GM12878 (cell line): ENCODE data around the gene GAB1. TPM values are rescaled to one million over a fixed set of nuclear protein-coding genes. Genes with fewer than 3 reads are reported as not detected.
"Not testable (repeated sequence)": the region's sequence is repeated elsewhere in the genome, so short reads cannot be mapped to it uniquely, and the experiment has no call there.

Experiments used
- ATAC-seq: fragments of 200-7000 bp; cut with Tn5 transposase; 3 replicates; pipeline ENCODE4 v1.9.1; 2020; ENCODE audit warnings: mild to moderate bottlenecking, moderate library complexity
- BruUV-seq: library from RNA; stranded (reverse); fragments of 400-500 nt; replicated peaks from 2 replicates; lab custom pipeline; 2021; lab: Mats Ljungman, UMichigan
- CTCF ChIA-PET: fragments of 300-600 bp; sonication (Branson Sonifier 250); formaldehyde crosslinking; extraction: SDS; loops from one replicate; lab custom pipeline; 2021; ENCODE audit warnings: inconsistent platforms; lab: Yijun Ruan, JAX
- POLR2A ChIA-PET: fragments of 350-600 bp; formaldehyde crosslinking; extraction: SDS; loops from one replicate; lab custom pipeline; 2021; ENCODE audit warnings: inconsistent platforms; lab: Charles Lee
- RAD21 ChIA-PET: fragments of 300-600 bp; sonication (Branson Sonifier 250); formaldehyde crosslinking; loops from one replicate; lab custom pipeline; 2023; ENCODE audit warnings: antibody characterized with exemption; ENCODE audit not compliant: unreplicated experiment; lab: Charles Lee
- SMC1A ChIA-PET: fragments of 300-600 bp; sonication (Branson Sonifier 250); formaldehyde crosslinking; loops from one replicate; lab custom pipeline; 2023; ENCODE audit not compliant: unreplicated experiment, uncharacterized antibody; lab: Charles Lee
- DNase-seq: peaks from one replicate; pipeline ENCODE4 v3.0.0-alpha.2; 2011; ENCODE audit warnings: low read depth, low spot score
- FAIRE-seq: peaks from 3 replicates; lab custom pipeline; 2011; peaks lifted over from hg19 to GRCh38; lab: Jason Lieb, UNC
- H2AFZ ChIP-seq: 2 replicates; pipeline ENCODE4 v1.6.0; 2011; ENCODE audit warnings: low read depth, low read length, control low read depth; ENCODE audit not compliant: control insufficient read depth
- H3K27ac ChIP-seq: 2 replicates; pipeline ENCODE4 v1.5.1; 2011; ENCODE audit warnings: control low read depth; ENCODE audit not compliant: control insufficient read depth, insufficient read depth
- H3K27me3 ChIP-seq, 2 experiments: replicated peaks in 1 of 2; 2 replicates each; pipeline versions ENCODE4 v1.6.0 to v1.6.1; 2011; ENCODE audit warnings: low read length in 1 of 2; ENCODE audit not compliant: control insufficient read depth in 2 of 2, insufficient read depth in 2 of 2
- H3K36me3 ChIP-seq, 2 experiments: 2 replicates each; pipeline ENCODE4 v1.5.1; 2011; ENCODE audit warnings: low read length in 1 of 2; ENCODE audit not compliant: control insufficient read depth in 2 of 2, insufficient read depth in 2 of 2
- H3K4me1 ChIP-seq: 2 replicates; pipeline ENCODE4 v1.6.1; 2011; ENCODE audit warnings: mild to moderate bottlenecking, low read length, moderate library complexity, mixed read lengths; ENCODE audit not compliant: control insufficient read depth, insufficient read depth
- H3K4me2 ChIP-seq: 2 replicates; pipeline ENCODE4 v1.6.0; 2011; ENCODE audit warnings: control low read depth; ENCODE audit not compliant: control insufficient read depth, insufficient read depth
- H3K4me3 ChIP-seq: fragments of 200-600 bp; sonication (generic); 2 replicates; pipeline ENCODE4 v1.5.1; 2016
- H3K79me2 ChIP-seq: 2 replicates; pipeline ENCODE4 v1.6.0; 2011; ENCODE audit warnings: low read length; ENCODE audit not compliant: control insufficient read depth, insufficient read depth
- H3K9ac ChIP-seq: 2 replicates; pipeline ENCODE4 v1.8.0; 2011; ENCODE audit warnings: low read length, control low read depth, mixed read lengths; ENCODE audit not compliant: control insufficient read depth, insufficient read depth
- H3K9me3 ChIP-seq: replicated peaks from 3 replicates; pipeline ENCODE4 v1.5.1; 2011; ENCODE audit warnings: mild to moderate bottlenecking, low read length; ENCODE audit not compliant: control insufficient read depth, insufficient read depth
- H4K20me1 ChIP-seq: 2 replicates; pipeline ENCODE4 v1.6.0; 2011; ENCODE audit not compliant: control insufficient read depth, insufficient read depth
- BRCA1 ChIP-seq: IDR thresholded peaks from 2 replicates; pipeline ENCODE4 v1.6.1; 2011; ENCODE audit warnings: low read depth, low read length, improper control_type of control experiment
- CBFB ChIP-seq: IDR thresholded peaks from 2 replicates; pipeline ENCODE4 v1.6.1; 2016; ENCODE audit warnings: antibody characterized with exemption, low read depth
- ELK1 ChIP-seq: IDR thresholded peaks from 2 replicates; pipeline ENCODE4 v1.6.1; 2012; ENCODE audit warnings: low read depth, low read length, improper control_type of control experiment
- IRF3 ChIP-seq: fragments of 450-650 bp; IDR thresholded peaks from 2 replicates; pipeline ENCODE4 v1.6.1; 2014; ENCODE audit warnings: mild to moderate bottlenecking
- KAT2A ChIP-seq: conservative IDR thresholded peaks from 2 replicates; pipeline ENCODE4 v1.6.1; 2011; ENCODE audit warnings: low read depth, low read length; ENCODE audit not compliant: control insufficient read depth
- SPI1 ChIP-seq: IDR thresholded peaks from 2 replicates; pipeline ENCODE4 v1.6.1; 2011; ENCODE audit warnings: low read depth, mild to moderate bottlenecking, low read length, moderate library complexity, borderline replicate concordance; ENCODE audit not compliant: insufficient read depth
- WGBS: methylation state at CpG from one replicate; pipeline ENCODE4 v1.1.6; 2016; ENCODE audit warnings: low lambda C conversion rate; ENCODE audit not compliant: insufficient replicate concordance, insufficient coverage; ENCODE audit errors: missing lambda C conversion rate; 5-methylcytosine and 5-hydroxymethylcytosine counted together
- in situ Hi-C: fragments of 300-500 bp; cut with MboI; formaldehyde crosslinking; loops from 9 replicates; pipeline ENCODE4 v1.14.3; 2018; ENCODE audit warnings: mixed read lengths
- intact Hi-C: fragments of 100-400 bp; cut with micrococcal nuclease; formaldehyde crosslinking; loops from one replicate; pipeline ENCODE4 v1.14.2; 2022; ENCODE audit not compliant: unreplicated experiment
- polyA plus RNA-seq, 11 experiments: library from polyadenylated mRNA; depleted of rRNA in 4 of 11; unstranded in 6 of 11; stranded (reverse) in 5 of 11; fragments of >200 nt; fragmentation: Nextera tagmentation in 4 of 11; fragmentation: Illumina TruSeq in 1 of 11; extraction: Ambion mirVana in 4 of 11; extraction: Trizol in 1 of 11; gene quantifications; 1 replicate in 1 of 11; 2 replicates in 10 of 11; pipeline versions ENCODE4 v1.2.1 to v1.2.3, GENCODE V29; 2011 to 2016; ENCODE audit warnings: inconsistent platforms in 2 of 11, missing spikeins in 2 of 11, low read depth in 1 of 11
- total RNA-seq, 4 experiments: library from RNA; depleted of rRNA in 3 of 4; stranded (reverse); fragments of >200 nt in 3 of 4; fragmentation: Illumina TruSeq in 1 of 4; extraction: Trizol in 1 of 4; gene quantifications; 2 replicates each; pipeline versions ENCODE4 v1.2.1 to v1.2.3, GENCODE V29; 2013 to 2021

Gene GAB1
- total and polyA plus RNA-seq, 10 of the 15 experiments (the other 5 are each of a cell fraction or from before 2014, with no cell fraction given): 0.37 to 5.3 (median 3.2) TPM

GRCh38 chr4:143347484-143348111 lies 10.9 kb downstream of the GAB1 start (continued):
- TF ChIP-seq BRCA1: no peak
- TF ChIP-seq CBFB: no peak
- no peak for TF ChIP-seq SPI1
- TF ChIP-seq KAT2A: no peak
- TF ChIP-seq IRF3: no peak

GRCh38 chr4:143348233-143349077 lies 11.8 kb downstream of the GAB1 start:
- H3K27ac ChIP-seq: no peak overlapping the region
- FAIRE-seq (no peak), DNase-seq (no peak), ATAC-seq (no peak)
- no peak overlapping the region for H3K4me2 ChIP-seq
- H3K4me1 ChIP-seq: no peaks in the 10 kb centered on the region
- ChIA-PET POLR2A (no interaction called here), RAD21 (interaction anchor here (0.8 to 2.7 kb wide), 2 partner anchors 11 to 19 kb away, joined by 3 to 16 read pairs; partner anchors contain the start of gene GAB1), CTCF (interaction anchor here (1.2 to 2.5 kb wide), 4 partner anchors 8 to 13 kb away, joined by 3 to 5 read pairs (median 3); no protein-coding TSS in a partner anchor), SMC1A (interaction anchor here (2.3 kb wide), 1 partner anchor 11 kb away, joined by 10 read pairs; the partner anchor contains the start of gene GAB1)
- H3K79me2 ChIP-seq: no peaks in the 10 kb centered on the region
- intact Hi-C loops: no loop called here
- H4K20me1 ChIP-seq: no peaks in the 10 kb centered on the region
- no peak overlapping the region for H3K9ac ChIP-seq
- BruUV-seq: no TSS peak
- H3K9me3 ChIP-seq: no peaks in the 10 kb centered on the region
- no peaks in the 10 kb centered on the region for H3K27me3 ChIP-seq
- H3K4me3 ChIP-seq: no peak overlapping the region
- in situ Hi-C loops: no loop called here
- TF ChIP-seq ELK1 (no peak), SPI1 (no peak)
- H3K36me3 ChIP-seq: no peaks in the 10 kb centered on the region
- no peak overlapping the region for H2AFZ ChIP-seq
- 57% methylated on average over 7 of the region's 7 CpGs for WGBS

GRCh38 chr4:143349858-143350527 lies 13.3 kb downstream of the GAB1 start:
- ChIA-PET RAD21 (interaction anchor here (1.0 to 2.7 kb wide), 2 partner anchors 12 to 25 kb away, joined by 3 to 16 read pairs; partner anchors contain the start of gene GAB1), CTCF (interaction anchor here (0.9 to 1.0 kb wide), 2 partner anchors 9 to 13 kb away, joined by 3 read pairs; partner anchors contain the start of gene GAB1), POLR2A (interaction anchor here (10.0 kb wide), 1 partner anchor 9 kb away, joined by 94 read pairs; the partner anchor contains the start of gene GAB1), SMC1A (interaction anchor here (5.5 kb wide), 1 partner anchor 10 kb away, joined by 62 read pairs; the partner anchor contains the start of gene GAB1)
- ATAC-seq, H3K9me3 ChIP-seq, intact Hi-C loops, BruUV-seq, H3K27me3 ChIP-seq, DNase-seq, H3K4me1 ChIP-seq, H3K4me3 ChIP-seq, H2AFZ ChIP-seq, H4K20me1 ChIP-seq, H3K27ac ChIP-seq, H3K79me2 ChIP-seq, H3K9ac ChIP-seq, H3K36me3 ChIP-seq, H3K4me2 ChIP-seq, FAIRE-seq, in situ Hi-C loops: not testable (repeated sequence)
- 81% methylated on average over 25 of the region's 25 CpGs for WGBS
